Kasumi-1 (cell line): ENCODE measurements around the gene STX1B.
"Not testable (repeated sequence)": the region's sequence is repeated elsewhere in the genome, so short reads cannot be mapped to it uniquely, and the experiment has no call there.

Source experiments
- DNase-seq, 2 experiments: peaks; one replicate each; lab custom pipeline; 2025; lab: John Stamatoyannopoulos, UW

The STX1B gene

GRCh38 chr16:30951750-30952149, 58.7 kb downstream of the STX1B start:
- DNase-seq = no peak

GRCh38 chr16:30951193-30951592, 59.2 kb downstream of the STX1B start:
- DNase-seq = no peak

- DNase-seq = no peak
Measured at GRCh38 chr16:30950516-30951065, 59.8 kb downstream of the STX1B start.

- peak; percentile 31 to 44 for DNase-seq
Measured at GRCh38 chr16:30949650-30950515, 60.6 kb downstream of the STX1B start.

- peak; percentile 73 for DNase-seq
Measured at GRCh38 chr16:30948667-30949649, 61.5 kb downstream of the STX1B start, which contains the start of gene ORAI3. Gene ORAI3, plus strand, starts transcription at chr16:30949068. Its CDS starts 222 bp downstream, at chr16:30949290.

GRCh38 chr16:30947859-30948666, 62.4 kb downstream of the STX1B start:
- no peak for DNase-seq

GRCh38 chr16:30947541-30947858, 62.9 kb downstream of the STX1B start:
- no peak for DNase-seq

- no peak for DNase-seq
Measured at GRCh38 chr16:30946671-30947540, 63.5 kb downstream of the STX1B start.

GRCh38 chr16:30944352-30944751, 66.1 kb downstream of the STX1B start:
- DNase-seq = no peak

GRCh38 chr16:30942426-30942806, 68.0 kb downstream of the STX1B start:
- no peak for DNase-seq

- peak; percentile 23 to 35 for DNase-seq
Measured at GRCh38 chr16:30941600-30942425, 68.6 kb downstream of the STX1B start.

GRCh38 chr16:30939571-30939970, 70.9 kb downstream of the STX1B start:
- DNase-seq = not testable (repeated sequence)
